ENCODE data around the gene KLHL40.

GRCh38 chr3:42710323-42711021 is 25.1 kb downstream of the KLHL40 start:
- TF ChIP-seq CTCF (conservative IDR thresholded peaks at IDR 0.05 in 1 of 2, IDR thresholded peaks at IDR 0.05 in 1 of 2; ENCODE audit: extremely low read depth in 1 of 2, insufficient read depth in 1 of 2, low read depth in 1 of 2, low read length in 2 of 2) (no peak), EZH2 (IDR thresholded peaks at IDR 0.05; ENCODE audit: borderline replicate concordance, low read length) (no peak)
